ENCODE data around the gene SYNE1. TPM values are rescaled to one million over a fixed set of nuclear protein-coding genes. Genes with fewer than 3 reads are reported as not detected.

Gene SYNE1
- total and polyA plus RNA-seq, 2 of the 8 experiments (the other 6 are each of a cell fraction or from before 2014, with no cell fraction given): 2.8 to 5.5 TPM

DNA sequence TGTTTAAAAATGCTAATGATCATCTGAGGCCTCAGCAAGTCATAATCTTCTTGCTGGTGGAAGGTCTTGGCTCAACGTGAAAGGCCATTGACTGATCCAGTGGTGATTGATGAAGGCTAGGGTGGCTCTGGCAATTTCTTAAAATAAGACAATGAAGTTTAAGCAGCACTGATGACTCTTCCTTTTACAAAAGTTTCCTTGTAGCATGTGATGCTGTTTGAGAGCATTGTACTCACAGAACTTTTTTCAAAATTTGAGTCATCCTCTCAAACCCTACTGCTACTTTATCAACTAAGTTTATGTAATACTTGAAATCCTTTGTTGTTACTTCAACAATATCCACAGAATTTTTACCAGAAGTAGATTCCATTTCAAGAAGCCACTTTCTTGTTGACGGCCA, 447.4 kb downstream of the SYNE1 start:
- no peak overlapping the region for H2BK12ac ChIP-seq (ENCODE audit: low read depth, low read length)
- no peak overlapping the region for H2BK15ac ChIP-seq (ENCODE audit: low read length)
- no peak overlapping the region for H3K56ac ChIP-seq (replicated peaks; ENCODE audit: insufficient read length, low read depth, low read length)
- no peak overlapping the region for H4K5ac ChIP-seq (ENCODE audit: insufficient read length, low read depth, low read length)
- H3K23ac ChIP-seq (ENCODE audit: insufficient read length): no peak overlapping the region
- H3K9me3 ChIP-seq (ENCODE audit: insufficient read depth in 2 of 2, low read depth in 1 of 2, low read length in 1 of 2): no peaks in the 10 kb centered on the region
- H4K20me1 ChIP-seq (replicated peaks in 1 of 2; ENCODE audit: control insufficient read depth in 1 of 2, insufficient read depth in 2 of 2, low read length in 2 of 2): no peaks in the 10 kb centered on the region
- no peak overlapping the region for H3K14ac ChIP-seq (ENCODE audit: insufficient read length)
- H3K4me1 ChIP-seq (replicated peaks in 1 of 4; ENCODE audit: control insufficient read depth in 3 of 4, insufficient read depth in 4 of 4, low read length in 3 of 4): no peaks in the 10 kb centered on the region
- no peak overlapping the region for H2BK120ac ChIP-seq (replicated peaks; ENCODE audit: low read depth, low read length)
- H3K9ac ChIP-seq (replicated peaks in 1 of 4; ENCODE audit: extremely low read depth in 1 of 4, low read depth in 3 of 4, low read length in 3 of 4): no peak overlapping the region
- ChIA-PET POLR2A (ENCODE audit: partially characterized antibody) (no interaction called here), CTCF (ENCODE audit: partially characterized antibody) (no interaction called here)
- no peaks in the 10 kb centered on the region for H3K36me3 ChIP-seq (ENCODE audit: control insufficient read depth in 2 of 4, insufficient read depth in 4 of 4, low read length in 3 of 4)
- FAIRE-seq: no peak
- H3K4me2 ChIP-seq (ENCODE audit: insufficient read depth in 1 of 2, low read depth in 2 of 2, low read length in 2 of 2): no peak overlapping the region
- no peak overlapping the region for H3K4me3 ChIP-seq (ENCODE audit: extremely low read depth in 1 of 4, insufficient read depth in 2 of 4, low read depth in 3 of 4, low read length in 4 of 4)
- H4K91ac ChIP-seq (replicated peaks; ENCODE audit: insufficient read length, low read length): no peak overlapping the region
- no peak for DNase-seq (ENCODE audit: low read depth in 1 of 2, low spot score in 2 of 2)
- no peak overlapping the region for H2BK20ac ChIP-seq (ENCODE audit: low read length)
- 91% methylated on average over 2 of the region's 2 CpGs; no CpG with 5 or more reads in 1 of the 2 experiments for WGBS, 2 experiments (ENCODE audit: extremely low coverage in 1 of 2, insufficient coverage in 1 of 2, insufficient read length in 1 of 2, insufficient replicate concordance in 2 of 2, low coverage in 1 of 2, low lambda C conversion rate in 2 of 2, missing lambda C conversion rate in 1 of 2)
- H3K79me1 ChIP-seq (ENCODE audit: low read depth, low read length): no peaks in the 10 kb centered on the region
- no peaks in the 10 kb centered on the region for H3K27me3 ChIP-seq (replicated peaks in 1 of 4; ENCODE audit: control insufficient read depth in 3 of 4, extremely low read depth in 1 of 4, insufficient read depth in 3 of 4, low read length in 3 of 4)
- no peak overlapping the region for H4K8ac ChIP-seq (ENCODE audit: extremely low read depth, insufficient read depth, low read length)
- H2AFZ ChIP-seq (ENCODE audit: low read length): no peak overlapping the region
- H3K79me2 ChIP-seq (ENCODE audit: control insufficient read depth in 1 of 2, insufficient read depth in 2 of 2, low read length in 2 of 2): no peaks in the 10 kb centered on the region
- no peaks in the 10 kb centered on the region for H3K23me2 ChIP-seq (ENCODE audit: low read depth, low read length)
- H2BK5ac ChIP-seq (ENCODE audit: low read depth, low read length): no peak overlapping the region
- H3K27ac ChIP-seq (ENCODE audit: low read depth, low read length): no peak overlapping the region
- no peak overlapping the region for H3K4ac ChIP-seq (replicated peaks; ENCODE audit: insufficient read length, low read depth, low read length)
- H2AK5ac ChIP-seq (ENCODE audit: low read depth, low read length): no peak overlapping the region
- no peak overlapping the region for H3K18ac ChIP-seq (ENCODE audit: extremely low read depth, low read length)
- TF ChIP-seq SIN3A (conservative IDR thresholded peaks at IDR 0.05 in 1 of 2, IDR thresholded peaks at IDR 0.05 in 1 of 2; ENCODE audit: low read depth in 1 of 2, low read length in 2 of 2) (no peak), SUZ12 (IDR thresholded peaks at IDR 0.05; ENCODE audit: low read length) (no peak), CBX8 (IDR thresholded peaks at IDR 0.05; ENCODE audit: borderline replicate concordance, low read depth, low read length) (no peak)

Data from H1 (cell line).